Natural killer cell (primary cell): ENCODE measurements around the gene NAALAD2. TPM values are rescaled to one million over a fixed set of nuclear protein-coding genes. Genes with fewer than 3 reads are reported as not detected.

Experiments
- ATAC-seq, 3 donors: fragments of 150-1000 bp in 2 of 3; fragments of 200-7000 bp in 1 of 3; cut with Tn5 transposase; 1 replicate in 1 of 3; 2 replicates in 2 of 3; pipeline ENCODE4 v1.10.0; 2021; ENCODE audit warnings: mild to moderate bottlenecking in 2 of 3, moderate library complexity in 2 of 3
- DNase-seq, 2 donors: peaks; one replicate each; pipeline versions ENCODE4 v3.0.0 to v3.0.0-alpha.2; 2013 to 2021; ENCODE audit warnings: mixed read lengths in 1 of 2
- H3K27ac ChIP-seq: one replicate; pipeline ENCODE4 v1.5.1; 2013; ENCODE audit warnings: mild to moderate bottlenecking, low read length
- H3K27me3 ChIP-seq: one replicate; pipeline ENCODE4 v1.6.1; 2013; ENCODE audit warnings: low read length; ENCODE audit not compliant: control insufficient read depth, insufficient read depth
- H3K36me3 ChIP-seq: one replicate; pipeline ENCODE4 v1.6.1; 2013; ENCODE audit warnings: low read length; ENCODE audit not compliant: control insufficient read depth, insufficient read depth
- H3K4me1 ChIP-seq: one replicate; pipeline ENCODE4 v1.6.1; 2013; ENCODE audit warnings: low read length; ENCODE audit not compliant: control insufficient read depth, insufficient read depth
- H3K4me3 ChIP-seq: one replicate; pipeline ENCODE4 v1.5.1; 2013; ENCODE audit warnings: low read length
- H3K9me3 ChIP-seq: one replicate; pipeline ENCODE4 v1.6.1; 2013; ENCODE audit warnings: low read length; ENCODE audit not compliant: control insufficient read depth, insufficient read depth
- H3K27ac Mint-ChIP-seq, 2 donors: one replicate each; pipeline ENCODE4 v1.8.0; 2022; ENCODE audit warnings: mild to moderate bottlenecking in 2 of 2, mixed read lengths in 2 of 2, moderate library complexity in 1 of 2
- H3K27me3 Mint-ChIP-seq, 2 donors: one replicate each; pipeline ENCODE4 v1.8.0; 2022; ENCODE audit warnings: low read depth in 2 of 2, mixed read lengths in 2 of 2
- H3K36me3 Mint-ChIP-seq: one replicate; pipeline ENCODE4 v1.8.0; 2022; ENCODE audit warnings: mixed read lengths
- H3K4me1 Mint-ChIP-seq, 2 donors: one replicate each; pipeline ENCODE4 v1.8.0; 2022; ENCODE audit warnings: mixed read lengths in 2 of 2
- H3K4me3 Mint-ChIP-seq: one replicate; pipeline ENCODE4 v1.8.0; 2022; ENCODE audit warnings: mild to moderate bottlenecking, moderate library complexity, mixed read lengths
- H3K9me3 Mint-ChIP-seq, 2 donors: one replicate each; pipeline ENCODE4 v1.8.0; 2022; ENCODE audit warnings: mixed read lengths in 2 of 2
- WGBS: methylation state at CpG from one replicate; pipeline ENCODE4 v1.1.7; 2013; ENCODE audit warnings: missing lambda C conversion rate; ENCODE audit not compliant: insufficient coverage; 5-methylcytosine and 5-hydroxymethylcytosine counted together
- intact Hi-C: fragments of 100-400 bp; cut with micrococcal nuclease; formaldehyde crosslinking; loops from one replicate; pipeline ENCODE4 v1.14.2; 2022
- total RNA-seq, 4 donors: library from RNA; stranded (reverse); fragments of 120-200 nt in 1 of 4; gene quantifications; one replicate each; pipeline versions ENCODE4 v1.2.3 to v1.2.4, GENCODE V29; 2013 to 2022
- TF ChIP-seq, protein P1 (sequence below): fragments of 200-600 bp; IDR thresholded peaks from one replicate; pipeline ENCODE4 v1.8.0; 2022; ENCODE audit warnings: antibody characterized with exemption

The NAALAD2 gene
- total RNA-seq, 3 donors from 2014 or later (not counting 1 experiment from before 2014, with no cell fraction given): not detected

DNA sequence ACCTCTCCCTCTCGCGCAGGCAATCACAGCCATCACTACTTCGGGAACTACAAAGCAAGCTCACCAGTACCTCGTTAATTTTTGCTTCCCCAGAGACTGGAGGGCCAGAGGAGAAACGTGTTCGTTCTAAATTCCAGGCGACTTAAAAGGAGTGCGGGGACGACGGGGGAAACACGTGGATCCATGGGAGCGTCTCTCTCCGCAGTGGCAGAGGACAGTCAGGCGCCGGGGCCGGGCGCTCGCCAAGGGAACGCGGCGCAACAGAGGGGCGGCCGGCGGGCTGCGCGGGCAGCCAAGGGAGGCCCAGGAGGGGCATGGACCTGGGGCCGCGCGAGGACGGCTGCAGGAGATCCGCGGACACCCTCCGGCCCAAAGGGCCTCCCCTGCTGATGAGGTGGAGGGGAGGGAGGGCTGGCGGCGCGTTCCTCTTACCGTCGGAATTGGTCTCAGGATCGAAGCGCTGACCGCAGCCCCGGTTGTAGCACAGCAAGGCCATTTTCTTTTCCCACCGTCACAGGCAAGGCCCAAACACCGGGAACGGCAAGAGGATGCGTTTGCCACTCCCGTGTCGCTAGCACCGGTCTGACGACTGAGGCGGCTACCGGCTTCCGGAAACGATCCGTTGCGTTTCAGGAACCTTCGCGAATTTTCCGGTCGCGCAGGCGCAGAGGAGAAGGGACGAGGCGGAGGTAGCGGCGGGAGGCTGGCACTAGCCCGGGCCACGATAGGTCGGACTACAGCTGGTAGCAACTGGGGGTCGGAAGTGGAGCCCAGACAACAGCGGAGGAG, 88.2 kb downstream of the NAALAD2 start, which contains the start of gene CHORDC1:
TSS of gene CHORDC1 (minus strand) at position 591 of the 789 bp plus-strand sequence. CDS start at position 496, 95 bp downstream.
- DNase-seq (peak; percentile 90 to 94), ATAC-seq (peak; percentile 88 to 94 (median 91))
- WGBS: under 1% methylated on average over 71 of the region's 71 CpGs
- TF ChIP-seq, protein P1, sequence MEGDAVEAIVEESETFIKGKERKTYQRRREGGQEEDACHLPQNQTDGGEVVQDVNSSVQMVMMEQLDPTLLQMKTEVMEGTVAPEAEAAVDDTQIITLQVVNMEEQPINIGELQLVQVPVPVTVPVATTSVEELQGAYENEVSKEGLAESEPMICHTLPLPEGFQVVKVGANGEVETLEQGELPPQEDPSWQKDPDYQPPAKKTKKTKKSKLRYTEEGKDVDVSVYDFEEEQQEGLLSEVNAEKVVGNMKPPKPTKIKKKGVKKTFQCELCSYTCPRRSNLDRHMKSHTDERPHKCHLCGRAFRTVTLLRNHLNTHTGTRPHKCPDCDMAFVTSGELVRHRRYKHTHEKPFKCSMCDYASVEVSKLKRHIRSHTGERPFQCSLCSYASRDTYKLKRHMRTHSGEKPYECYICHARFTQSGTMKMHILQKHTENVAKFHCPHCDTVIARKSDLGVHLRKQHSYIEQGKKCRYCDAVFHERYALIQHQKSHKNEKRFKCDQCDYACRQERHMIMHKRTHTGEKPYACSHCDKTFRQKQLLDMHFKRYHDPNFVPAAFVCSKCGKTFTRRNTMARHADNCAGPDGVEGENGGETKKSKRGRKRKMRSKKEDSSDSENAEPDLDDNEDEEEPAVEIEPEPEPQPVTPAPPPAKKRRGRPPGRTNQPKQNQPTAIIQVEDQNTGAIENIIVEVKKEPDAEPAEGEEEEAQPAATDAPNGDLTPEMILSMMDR: no peak
- Histone ChIP-seq H3K27me3 (no peaks in the 10 kb centered on the region), H3K36me3 (no peaks in the 10 kb centered on the region), H3K9me3 (no peaks in the 10 kb centered on the region), H3K4me3 (peak within 1 kb of the TSS; percentile 67), H3K27ac (peak within 1 kb of the TSS; percentile 84), H3K4me1 (peaks cover 6% of the 10 kb centered on the region)
- Mint-ChIP-seq H3K27ac (peak within 1 kb of the TSS; percentile 91 to 95), H3K36me3 (no peaks in the 10 kb centered on the region), H3K27me3 (no peaks in the 10 kb centered on the region), H3K4me1 (peaks cover 46 to 64% of the 10 kb centered on the region in 2 donors), H3K9me3 (no peaks in the 10 kb centered on the region), H3K4me3 (peak within 1 kb of the TSS; percentile 96)
- intact Hi-C loops: no loop called here

DNA sequence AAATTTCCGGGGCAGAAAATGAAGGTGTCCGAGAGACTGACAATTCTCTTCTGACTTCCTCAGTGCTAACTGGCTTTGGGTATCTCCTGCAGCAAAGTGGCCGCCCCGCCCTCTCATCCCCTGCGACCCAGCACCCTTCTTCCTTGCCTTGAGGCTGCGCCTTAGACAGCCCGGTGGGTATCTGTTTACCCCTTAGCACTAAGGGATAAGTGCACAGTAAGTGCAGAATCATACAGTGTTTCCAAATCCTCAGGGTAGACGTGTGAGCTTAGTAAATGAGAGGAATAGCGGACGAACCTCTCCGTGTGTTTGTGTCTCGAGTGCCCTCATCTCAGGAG, 88.8 kb downstream of the NAALAD2 start:
- no peaks in the 10 kb centered on the region for H3K36me3 Mint-ChIP-seq
- ATAC-seq (no peak), DNase-seq (no peak)
- Histone ChIP-seq H3K4me1 (peaks cover 6% of the 10 kb centered on the region), H3K27me3 (no peaks in the 10 kb centered on the region), H3K4me3 (peak overlapping the region; percentile 67), H3K36me3 (no peaks in the 10 kb centered on the region), H3K9me3 (no peaks in the 10 kb centered on the region), H3K27ac (peak overlapping the region; percentile 84)
- H3K9me3 Mint-ChIP-seq: no peaks in the 10 kb centered on the region
- intact Hi-C loops: no loop called here
- H3K27ac Mint-ChIP-seq: peak overlapping the region; percentile 91 to 95
- 0% methylated on average over 12 of the region's 12 CpGs for WGBS
- H3K4me3 Mint-ChIP-seq: peak overlapping the region; percentile 96
- peaks cover 0 to 5% of the 10 kb centered on the region in 2 donors for H3K27me3 Mint-ChIP-seq
- TF ChIP-seq, protein P1: no peak
- H3K4me1 Mint-ChIP-seq: peaks cover 46 to 60% of the 10 kb centered on the region in 2 donors

GRCh38 chr11:90228056-90228455, 93.6 kb downstream of the NAALAD2 start:
- Mint-ChIP-seq H3K27me3 (peaks cover 0 to 41% of the 10 kb centered on the region in 2 donors), H3K4me1 (peaks cover 11 to 17% of the 10 kb centered on the region in 2 donors), H3K9me3 (no peaks in the 10 kb centered on the region), H3K36me3 (no peaks in the 10 kb centered on the region), H3K27ac (no peak overlapping the region), H3K4me3 (no peak overlapping the region)
- H3K4me1 ChIP-seq: peaks cover 3% of the 10 kb centered on the region
- TF ChIP-seq, protein P1: no peak
- 100% methylated on average over 2 of the region's 3 CpGs for WGBS
- H3K27me3 ChIP-seq: no peaks in the 10 kb centered on the region
- H3K9me3 ChIP-seq: no peaks in the 10 kb centered on the region
- H3K4me3 ChIP-seq: no peak overlapping the region
- H3K36me3 ChIP-seq: no peaks in the 10 kb centered on the region
- DNase-seq (no peak), ATAC-seq (no peak)
- intact Hi-C loops: no loop called here
- no peak overlapping the region for H3K27ac ChIP-seq
